Endothelial cell of umbilical vein (primary cell): ENCODE results near the gene ADAMTS12. TPM values are rescaled to one million over a fixed set of nuclear protein-coding genes. Genes with fewer than 3 reads are reported as not detected.

Experiments used
- BruUV-seq: library from RNA; stranded (reverse); fragments of 400-500 nt; replicated peaks from 2 replicates; lab custom pipeline; 2021; lab: Mats Ljungman, UMichigan
- CTCF ChIA-PET: fragments of 300-600, 350-600 bp; sonication (Branson Sonifier 250); formaldehyde crosslinking; loops from one replicate; lab custom pipeline; 2021; ENCODE audit warnings: antibody characterized with exemption, inconsistent platforms; lab: Charles Lee
- POLR2A ChIA-PET: fragments of 300-600, 350-600 bp; sonication (Branson Sonifier 250); formaldehyde crosslinking; loops from one replicate; lab custom pipeline; 2021; ENCODE audit warnings: antibody characterized with exemption, inconsistent platforms; lab: Charles Lee
- DNase-seq: peaks from one replicate; pipeline ENCODE4 v3.0.0-alpha.2; 2011; ENCODE audit warnings: low read depth, low spot score
- FAIRE-seq: peaks from 2 replicates; lab custom pipeline; 2011; peaks lifted over from hg19 to GRCh38; lab: Jason Lieb, UNC
- H2AFZ ChIP-seq: 2 replicates; pipeline ENCODE4 v1.6.0; 2012; ENCODE audit warnings: low read depth, low read length, control low read depth, inconsistent platforms
- H3K27ac ChIP-seq: 2 replicates; pipeline ENCODE4 v1.5.1; 2011; ENCODE audit warnings: low read depth, mild to moderate bottlenecking, control low read depth, low read length, moderate library complexity; ENCODE audit not compliant: insufficient read depth
- H3K27me3 ChIP-seq, 2 experiments: 2 replicates each; pipeline versions ENCODE4 v1.6.0 to v1.6.1; 2011; ENCODE audit warnings: low read length in 2 of 2, mixed read lengths in 1 of 2; ENCODE audit not compliant: control insufficient read depth in 2 of 2, insufficient read depth in 2 of 2
- H3K36me3 ChIP-seq, 2 experiments: 2 replicates in 1 of 2; 3 replicates in 1 of 2; pipeline ENCODE4 v1.5.1; 2011; ENCODE audit warnings: low read length in 2 of 2, mild to moderate bottlenecking in 1 of 2, moderate library complexity in 1 of 2; ENCODE audit not compliant: control insufficient read depth in 2 of 2, insufficient read depth in 2 of 2; ENCODE audit errors: extremely low read depth in 1 of 2
- H3K4me1 ChIP-seq: 3 replicates; pipeline ENCODE4 v1.5.1; 2011; ENCODE audit warnings: mild to moderate bottlenecking, low read length; ENCODE audit not compliant: control insufficient read depth, insufficient read depth; ENCODE audit errors: extremely low read depth
- H3K4me2 ChIP-seq: 2 replicates; pipeline ENCODE4 v1.6.1; 2011; ENCODE audit warnings: low read length, control low read depth, mixed read lengths; ENCODE audit not compliant: insufficient read depth
- H3K4me3 ChIP-seq, 3 experiments: fragments of 200-600 bp in 1 of 3; sonication (generic), shearing (Covaris generic) in 1 of 3; replicated peaks in 1 of 3; 2 replicates each; pipeline ENCODE4 v1.5.1; 2011 to 2016; ENCODE audit warnings: control low read depth in 3 of 3, low read length in 3 of 3, mild to moderate bottlenecking in 2 of 3, inconsistent platforms in 1 of 3, low read depth in 1 of 3, moderate library complexity in 1 of 3; ENCODE audit not compliant: insufficient read depth in 1 of 3
- H3K79me2 ChIP-seq: 2 replicates; pipeline ENCODE4 v1.6.0; 2012; ENCODE audit warnings: low read length, inconsistent platforms; ENCODE audit not compliant: control insufficient read depth, insufficient read depth
- H3K9ac ChIP-seq: replicated peaks from 2 replicates; pipeline ENCODE3; 2011; ENCODE audit warnings: low read length, control low read depth; ENCODE audit not compliant: insufficient read depth; ENCODE audit errors: extremely low read depth
- H3K9me1 ChIP-seq: replicated peaks from 3 replicates; pipeline ENCODE4 v1.6.0; 2011; ENCODE audit warnings: mild to moderate bottlenecking, low read length; ENCODE audit not compliant: control insufficient read depth, insufficient read depth; ENCODE audit errors: extremely low read depth
- H3K9me3 ChIP-seq: replicated peaks from 2 replicates; pipeline ENCODE4 v1.5.1; 2012; ENCODE audit warnings: low read length, inconsistent platforms; ENCODE audit not compliant: control insufficient read depth, insufficient read depth
- H4K20me1 ChIP-seq: replicated peaks from 2 replicates; pipeline ENCODE3; 2011; ENCODE audit warnings: mild to moderate bottlenecking, low read length; ENCODE audit not compliant: control insufficient read depth, insufficient read depth; ENCODE audit errors: extremely low read depth
- CTCF ChIP-seq, 2 donors: IDR thresholded peaks; 1 replicate in 1 of 2; 2 replicates in 1 of 2; pipeline ENCODE4 v1.5.1; 2011; ENCODE audit warnings: low read length in 2 of 2, mild to moderate bottlenecking in 2 of 2, moderate library complexity in 2 of 2, control low read depth in 1 of 2, inconsistent platforms in 1 of 2, low read depth in 1 of 2; ENCODE audit not compliant: insufficient read depth in 1 of 2; ENCODE audit errors: extremely low read depth in 1 of 2
- EZH2 ChIP-seq: IDR thresholded peaks from 2 replicates; pipeline ENCODE4 v1.6.1; 2012; ENCODE audit warnings: borderline replicate concordance, low read depth, mild to moderate bottlenecking, moderate library complexity, low read length, inconsistent platforms; ENCODE audit not compliant: severe bottlenecking
- FOS ChIP-seq: IDR thresholded peaks from 2 replicates; pipeline ENCODE4 v1.6.1; 2011; ENCODE audit warnings: mild to moderate bottlenecking, low read length, moderate library complexity, borderline replicate concordance; ENCODE audit not compliant: insufficient read depth
- GATA2 ChIP-seq: IDR thresholded peaks from 2 replicates; pipeline ENCODE4 v1.7.0; 2011; ENCODE audit warnings: low read depth, mild to moderate bottlenecking, moderate library complexity, mixed read lengths, low read length; ENCODE audit not compliant: insufficient read length, insufficient read depth
- JUN ChIP-seq: IDR thresholded peaks from 2 replicates; pipeline ENCODE4 v1.6.1; 2011; ENCODE audit warnings: borderline replicate concordance, low read depth; ENCODE audit not compliant: insufficient read length, insufficient read depth
- MAX ChIP-seq: IDR thresholded peaks from 2 replicates; pipeline ENCODE4 v1.6.1; 2011; ENCODE audit not compliant: insufficient read depth, insufficient read length
- MYC ChIP-seq: IDR thresholded peaks from one replicate; pipeline ENCODE4 v1.6.1; 2011; ENCODE audit warnings: mild to moderate bottlenecking, low read depth, low read length
- POLR2A ChIP-seq: IDR thresholded peaks from 2 replicates; pipeline ENCODE4 v1.6.1; 2012; ENCODE audit warnings: low read depth, mild to moderate bottlenecking, control low read depth, low read length
- POLR2AphosphoS5 ChIP-seq: IDR thresholded peaks from 2 replicates; pipeline ENCODE4 v1.6.1; 2012; ENCODE audit warnings: low read depth, mild to moderate bottlenecking, control low read depth, low read length, moderate library complexity; ENCODE audit not compliant: insufficient read depth
- dilution Hi-C: fragments of 300-500 bp; cut with MboI; formaldehyde crosslinking; loops from one replicate; pipeline ENCODE4 v1.15.0; 2019; ENCODE audit warnings: low sequenced_read_pairs; ENCODE audit not compliant: extremely low pct_ligation_motif_present
- intact Hi-C: fragments of 100-400 bp; cut with micrococcal nuclease; formaldehyde crosslinking; loops from one replicate; pipeline ENCODE4 v1.10.0; 2022
- polyA plus RNA-seq, 4 experiments: library from polyadenylated mRNA; depleted of rRNA in 3 of 4; stranded (reverse) in 3 of 4; unstranded in 1 of 4; fragments of >200 nt; gene quantifications; 2 replicates each; pipeline versions ENCODE4 v1.2.1 to v1.2.3, GENCODE V29; 2011 to 2012; ENCODE audit warnings: missing spikeins in 1 of 4
- total RNA-seq: library from RNA; stranded (reverse); gene quantifications from 2 replicates; pipeline ENCODE4 v1.2.3, GENCODE V29; 2021

Gene ADAMTS12
- total and polyA plus RNA-seq, 2 donors (not counting 3 experiments of a cell fraction or from before 2014, with no cell fraction given) = 0.88 TPM; not detected in 1

- Histone ChIP-seq H3K27ac (no peak overlapping the region), H3K79me2 (no peaks in the 10 kb centered on the region), H3K9me3 (no peaks in the 10 kb centered on the region), H2AFZ (no peak overlapping the region), H4K20me1 (no peaks in the 10 kb centered on the region), H3K4me1 (no peaks in the 10 kb centered on the region), H3K36me3 (no peaks in the 10 kb centered on the region), H3K27me3 (no peaks in the 10 kb centered on the region), H3K4me3 (no peak overlapping the region), H3K4me2 (no peak overlapping the region), H3K9ac (no peak overlapping the region), H3K9me1 (no peaks in the 10 kb centered on the region)
- DNase-seq (no peak), FAIRE-seq (no peak)
- intact Hi-C loops = no loop called here
- POLR2A ChIA-PET = no interaction called here
- TF ChIP-seq POLR2AphosphoS5 (no peak), MAX (no peak), FOS (no peak), EZH2 (no peak), JUN (no peak), CTCF (IDR thresholded peaks at IDR 0.05; ENCODE audit: extremely low read depth in 1 of 2, insufficient read depth in 1 of 2, low read depth in 1 of 2, low read length in 2 of 2) (no peak), GATA2 (no peak), MYC (no peak), POLR2A (no peak)
- no TSS peak for BruUV-seq
- CTCF ChIA-PET = no interaction called here
- dilution Hi-C loops = no loop called here
Measured at GRCh38 chr5:33928283-33928682, 36.5 kb upstream of the ADAMTS12 start.
